Endometrial microvascular endothelial cells (primary cell): ENCODE results near the gene CBX5. TPM values are rescaled to one million over a fixed set of nuclear protein-coding genes. Genes with fewer than 3 reads are reported as not detected.
"Not testable (repeated sequence)": the region's sequence is repeated elsewhere in the genome, so short reads cannot be mapped to it uniquely, and the experiment has no call there.

Experiments
- in situ Hi-C: cut with HindIII; loops from 2 replicates; pipeline ENCODE4 v1.10.0; 2017; ENCODE audit warnings: low sequenced_read_pairs, low pct_unique_long_range_greater_than_20kb; ENCODE audit errors: inconsistent ontology term
- total RNA-seq: library from RNA; depleted of rRNA; stranded (reverse); fragments of >200 nt; gene quantifications from one replicate; pipeline ENCODE4 v1.2.3, GENCODE V29; 2015; ENCODE audit errors: inconsistent ontology term

CBX5 gene
- total RNA-seq, 1 donor from 2014 or later, result 57.1 TPM

DNA sequence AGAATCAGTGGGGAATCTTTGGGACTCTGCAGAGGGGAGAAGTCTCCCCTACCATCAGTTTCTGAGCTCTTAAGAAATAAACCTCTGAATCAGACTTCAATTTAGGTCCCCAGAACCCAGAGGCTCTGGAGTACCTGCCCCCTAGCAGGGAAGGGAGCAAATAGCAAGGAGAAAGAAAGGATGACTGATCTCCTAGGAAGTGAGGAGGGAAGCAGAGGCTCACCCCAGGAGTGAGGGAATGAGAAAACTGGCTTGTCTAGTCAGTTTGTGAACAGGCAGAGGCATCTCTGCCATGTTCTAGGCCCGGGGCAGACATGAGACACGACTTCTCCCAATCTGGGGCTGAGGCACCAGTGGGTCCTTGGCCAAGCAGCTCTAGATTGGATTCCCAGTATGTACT lies 66.8 kb downstream of the CBX5 start:
- in situ Hi-C loops, result loop anchor here (25.0 kb wide), 1 partner anchor 201 kb away; the partner anchor contains the start of genes HOXC8 and HOXC9

- in situ Hi-C loops, result loop anchor here (25.0 kb wide), 1 partner anchor 200 kb away; the partner anchor contains the start of genes HOXC8 and HOXC9
Measured at GRCh38 chr12:54211920-54212319, 68.0 kb downstream of the CBX5 start.

GRCh38 chr12:54210400-54210790 lies 69.5 kb downstream of the CBX5 start:
- in situ Hi-C loops, result loop anchor here (25.0 kb wide), 1 partner anchor 198 kb away; the partner anchor contains the start of genes HOXC8 and HOXC9

DNA sequence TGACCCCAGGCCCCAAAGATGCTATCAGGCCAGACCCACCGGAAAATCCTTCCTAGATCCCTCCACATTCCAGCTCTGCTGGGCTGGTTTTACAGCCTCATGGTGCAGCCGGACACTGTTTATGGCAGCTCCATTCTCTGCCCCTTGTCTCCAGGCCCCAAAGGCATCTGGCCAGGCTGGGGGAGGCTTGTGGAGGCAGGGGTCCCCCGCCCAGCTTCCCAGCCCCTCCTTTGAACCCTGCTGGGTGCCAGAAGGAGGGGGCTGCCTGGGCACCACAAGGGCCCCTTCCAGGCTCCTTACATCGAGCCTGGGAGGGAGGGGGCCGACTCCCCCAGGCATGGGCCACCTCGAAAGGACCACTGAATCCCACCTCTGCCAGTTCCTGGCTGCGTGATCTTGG lies 71.3 kb downstream of the CBX5 start:
- in situ Hi-C loops, result loop anchor here (25.0 kb wide), 1 partner anchor 196 kb away; the partner anchor contains the start of genes HOXC8 and HOXC9

DNA sequence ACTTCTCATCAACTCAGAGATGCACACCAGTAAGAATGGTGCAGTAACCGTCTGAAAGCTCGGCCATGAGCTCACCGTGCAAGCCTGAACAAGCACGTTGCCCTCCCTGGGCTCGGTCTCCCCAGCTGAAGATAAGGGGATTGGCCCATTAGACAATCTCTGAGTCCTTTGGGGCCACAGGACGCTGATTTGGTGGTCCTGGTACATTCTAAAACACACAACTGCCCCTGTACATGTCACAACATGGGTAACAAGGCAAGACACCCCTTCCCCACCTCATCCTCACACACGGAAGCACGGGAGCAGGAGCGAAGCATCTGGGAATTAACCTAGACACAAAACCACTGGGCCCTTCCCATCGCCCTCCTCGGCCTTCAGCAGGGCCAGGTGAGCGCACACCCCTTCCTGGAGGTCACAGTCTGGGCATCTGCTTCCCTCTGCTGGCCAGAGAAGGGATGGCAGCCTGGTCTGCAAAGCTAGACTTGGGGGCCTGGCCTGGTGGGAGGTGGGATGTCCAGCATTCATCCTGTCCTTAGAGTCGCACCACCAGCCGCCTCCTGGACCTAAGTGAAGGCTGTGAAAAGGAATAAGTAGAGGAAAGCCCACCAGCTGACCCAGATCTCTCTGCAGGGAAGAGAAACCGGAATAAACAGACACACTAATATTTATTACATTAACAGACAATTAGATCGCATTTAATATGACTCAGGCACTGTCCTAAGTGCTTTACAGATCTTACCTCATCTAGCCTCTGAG lies 72.2 kb downstream of the CBX5 start:
- in situ Hi-C loops, result loop anchor here (25.0 kb wide), 1 partner anchor 195 kb away; the partner anchor contains the start of genes HOXC8 and HOXC9

- in situ Hi-C loops, result loop anchor here (25.0 kb wide), 1 partner anchor 194 kb away; the partner anchor contains the start of genes HOXC8 and HOXC9
Measured at GRCh38 chr12:54206791-54207190, 73.1 kb downstream of the CBX5 start.

- in situ Hi-C loops, result loop anchor here (25.0 kb wide), 1 partner anchor 192 kb away; the partner anchor contains the start of genes HOXC8 and HOXC9
Measured at GRCh38 chr12:54204316-54204715, 75.6 kb downstream of the CBX5 start.

- in situ Hi-C loops, result loop anchor here (25.0 kb wide), 1 partner anchor 189 kb away; the partner anchor contains the start of genes HOXC8 and HOXC9
Measured at GRCh38 chr12:54201001-54201794, 78.7 kb downstream of the CBX5 start.

- in situ Hi-C loops, result loop anchor here (25.0 kb wide), 1 partner anchor 188 kb away; the partner anchor contains the start of genes HOXC8 and HOXC9
Measured at GRCh38 chr12:54200412-54200811, 79.5 kb downstream of the CBX5 start.

GRCh38 chr12:54199917-54200316 lies 80.0 kb downstream of the CBX5 start:
- in situ Hi-C loops, result loop anchor here (25.0 kb wide), 1 partner anchor 188 kb away; the partner anchor contains the start of genes HOXC8 and HOXC9

- in situ Hi-C loops, result no loop called here
Measured at GRCh38 chr12:54199034-54199433, 80.9 kb downstream of the CBX5 start.

DNA sequence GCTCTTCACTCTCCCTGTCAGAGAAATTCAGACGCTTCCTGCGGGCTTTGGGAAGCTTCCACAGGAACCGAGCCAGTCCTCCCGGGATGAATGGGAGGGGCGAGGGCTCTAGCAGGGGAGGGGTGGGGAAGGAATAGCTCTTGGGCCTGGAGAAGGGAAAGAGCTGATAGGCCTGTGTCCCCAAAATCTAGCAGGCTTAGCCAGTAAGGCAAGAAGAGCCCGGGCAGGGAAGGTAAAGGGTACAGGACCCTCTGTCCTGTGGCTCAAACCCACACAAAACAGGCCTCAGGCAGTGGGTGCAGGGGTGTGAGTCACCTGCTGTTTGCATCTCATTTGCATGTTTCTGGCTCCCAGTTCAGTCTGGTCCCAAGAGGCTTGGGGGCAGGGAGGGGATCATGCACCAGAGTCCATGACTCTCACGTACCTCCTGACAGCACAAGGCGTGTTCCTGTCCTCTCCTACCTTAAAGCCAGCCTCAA lies 82.5 kb downstream of the CBX5 start:
- in situ Hi-C loops, result no loop called here

DNA sequence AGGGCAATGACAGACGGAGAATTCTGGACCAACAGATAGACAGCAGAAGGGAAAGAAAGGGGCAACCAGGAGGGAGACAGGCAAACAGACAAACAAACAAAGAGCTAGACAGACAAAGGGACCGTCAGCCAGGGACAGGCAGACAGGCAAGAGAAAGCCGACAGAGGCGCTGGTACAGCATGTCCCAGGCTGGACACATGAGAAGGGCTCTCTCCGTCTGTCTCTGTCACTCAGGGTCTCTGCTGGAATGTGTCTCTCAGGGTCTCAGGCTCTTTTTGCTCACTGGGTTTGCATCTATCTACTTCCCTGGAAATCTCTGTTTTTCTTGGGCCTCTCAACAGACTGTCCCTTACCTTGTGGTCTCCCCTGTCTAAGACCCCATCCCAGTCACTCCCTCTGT lies 82.9 kb downstream of the CBX5 start:
- in situ Hi-C loops, result no loop called here

DNA sequence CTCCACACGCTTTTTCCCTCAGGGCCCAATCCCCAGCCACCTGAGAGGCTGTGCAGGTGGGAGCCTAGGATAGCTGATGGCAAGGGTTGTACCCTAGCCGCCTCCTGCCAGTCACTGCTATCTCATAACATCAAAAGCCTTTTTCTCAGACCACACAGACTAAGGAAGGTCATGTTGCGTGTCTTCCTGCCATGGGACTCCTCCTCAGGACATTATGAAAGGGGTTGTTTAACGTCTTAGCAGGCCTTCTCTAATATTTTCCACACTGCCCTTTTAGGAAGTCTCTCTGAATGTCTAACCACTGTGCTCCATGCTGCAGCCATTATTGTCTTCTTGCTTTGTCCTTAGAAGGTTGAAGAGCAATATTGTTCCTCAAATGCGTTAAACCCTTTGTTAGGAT lies 83.5 kb downstream of the CBX5 start:
- in situ Hi-C loops, result no loop called here

GRCh38 chr12:54195737-54196347 lies 84.1 kb downstream of the CBX5 start:
- in situ Hi-C loops, result no loop called here

DNA sequence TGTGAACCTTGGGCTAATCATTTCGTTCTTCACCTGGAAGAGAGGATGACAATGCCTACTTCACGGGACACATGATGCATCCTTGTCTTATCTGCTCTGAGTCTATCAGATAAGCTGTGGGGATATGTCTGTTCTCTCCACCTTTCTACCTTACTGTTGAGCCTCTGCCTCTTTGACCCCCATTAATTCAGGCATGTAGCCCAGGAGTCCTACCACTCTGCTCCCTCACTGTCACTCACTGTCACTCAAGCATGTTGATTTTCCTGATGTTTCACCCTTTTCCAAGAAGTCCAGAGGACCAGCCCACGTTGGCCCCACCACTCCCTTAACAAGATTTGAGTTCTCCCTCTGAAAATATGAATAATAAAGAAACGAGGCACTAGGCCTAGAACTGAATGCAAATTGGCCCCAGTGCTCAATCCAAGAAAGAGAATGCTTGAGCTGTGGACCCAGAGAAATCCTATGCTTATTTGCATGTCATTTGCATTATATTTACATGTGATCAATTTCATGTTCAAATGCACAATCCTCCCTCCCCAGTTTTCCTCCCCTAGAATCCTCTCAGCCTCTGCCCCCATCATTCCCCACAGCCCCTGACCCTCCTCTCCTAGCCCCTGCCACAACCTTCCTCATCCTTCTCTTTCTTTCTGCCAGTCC lies 84.7 kb downstream of the CBX5 start:
- in situ Hi-C loops, result no loop called here

DNA sequence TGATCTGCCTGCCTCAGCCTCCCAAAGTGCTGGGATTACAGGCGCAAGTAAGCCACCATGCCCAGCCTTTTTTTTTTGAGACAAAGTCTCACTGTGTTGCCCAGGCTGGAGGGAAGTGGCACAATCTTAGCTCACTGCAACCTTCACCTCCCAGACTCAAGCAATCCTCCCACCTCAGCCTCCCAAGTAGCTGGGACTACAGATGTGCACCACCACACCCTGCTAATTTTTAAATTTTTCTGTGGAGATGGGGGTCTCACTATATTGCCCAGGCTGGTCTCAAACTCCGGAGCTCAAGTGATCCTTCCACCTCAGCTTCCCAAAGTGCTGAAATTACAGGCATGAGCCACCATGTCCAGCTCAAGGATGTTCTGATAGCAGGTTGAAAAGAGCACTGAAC lies 85.3 kb downstream of the CBX5 start:
- in situ Hi-C loops, result not testable (repeated sequence)

DNA sequence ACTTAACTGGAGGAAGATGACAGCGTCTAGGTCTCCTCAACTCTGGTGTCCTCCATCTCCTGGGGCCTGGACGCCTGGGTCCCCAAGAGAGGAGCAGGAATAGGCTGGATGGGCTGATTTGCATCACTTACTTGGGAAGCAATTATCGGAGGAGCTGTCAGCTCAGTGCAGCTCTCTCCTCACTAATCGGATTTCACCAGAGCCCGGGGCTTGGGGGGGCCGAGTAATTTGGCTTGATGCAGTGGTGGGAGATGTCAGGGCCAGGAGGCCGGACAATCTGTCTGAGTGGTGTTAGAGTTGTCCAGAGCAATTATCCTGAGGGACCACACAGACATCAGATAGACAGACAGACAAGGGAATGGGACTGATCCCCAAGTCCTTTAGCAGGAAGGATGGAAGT lies 86.5 kb downstream of the CBX5 start:
- in situ Hi-C loops, result no loop called here
